ENCODE measurements around the gene PTPRM. TPM values are rescaled to one million over a fixed set of nuclear protein-coding genes. Genes with fewer than 3 reads are reported as not detected.

Gene PTPRM
- polyA plus RNA-seq, 4 donors: 80.0 to 105 (median 98.2) TPM

- DNase-seq (ENCODE audit: low read depth in 4 of 4, low spot score in 3 of 4): no peak
Observed at GRCh38 chr18:7566244-7566566, 911 bp upstream of the PTPRM start.

- DNase-seq (ENCODE audit: low read depth in 4 of 4, low spot score in 3 of 4): peak in 1 of 4 donors; percentile 50
Observed at GRCh38 chr18:7567474-7568425, 634 bp downstream of the PTPRM start.

GRCh38 chr18:7568426-7568825, 1.3 kb downstream of the PTPRM start:
- peak in 1 of 4 donors; percentile 58 for DNase-seq (ENCODE audit: low read depth in 4 of 4, low spot score in 3 of 4)

GRCh38 chr18:7571626-7572025, 4.5 kb downstream of the PTPRM start:
- DNase-seq (ENCODE audit: low read depth in 4 of 4, low spot score in 3 of 4): no peak

- no peak for DNase-seq (ENCODE audit: low read depth in 4 of 4, low spot score in 3 of 4)
Observed at GRCh38 chr18:7572822-7573221, 5.7 kb downstream of the PTPRM start.

- no peak for DNase-seq (ENCODE audit: low read depth in 4 of 4, low spot score in 3 of 4)
Observed at GRCh38 chr18:7575465-7576028, 8.4 kb downstream of the PTPRM start.

GRCh38 chr18:7576077-7576476, 9.0 kb downstream of the PTPRM start:
- no peak for DNase-seq (ENCODE audit: low read depth in 4 of 4, low spot score in 3 of 4)

GRCh38 chr18:7576685-7577084, 9.6 kb downstream of the PTPRM start:
- no peak for DNase-seq (ENCODE audit: low read depth in 4 of 4, low spot score in 3 of 4)

- DNase-seq (ENCODE audit: low read depth in 4 of 4, low spot score in 3 of 4): no peak
Observed at GRCh38 chr18:7577706-7578105, 10.6 kb downstream of the PTPRM start.

- DNase-seq (ENCODE audit: low read depth in 4 of 4, low spot score in 3 of 4): no peak
Observed at GRCh38 chr18:7579176-7579917, 12.2 kb downstream of the PTPRM start.

- DNase-seq (ENCODE audit: low read depth in 4 of 4, low spot score in 3 of 4): no peak
Observed at GRCh38 chr18:7579918-7580542, 12.9 kb downstream of the PTPRM start.

- DNase-seq (ENCODE audit: low read depth in 4 of 4, low spot score in 3 of 4): no peak
Observed at GRCh38 chr18:7584646-7585275, 17.6 kb downstream of the PTPRM start.

- no peak for DNase-seq (ENCODE audit: low read depth in 4 of 4, low spot score in 3 of 4)
Observed at GRCh38 chr18:7585276-7585670, 18.2 kb downstream of the PTPRM start.

GRCh38 chr18:7586379-7586778, 19.3 kb downstream of the PTPRM start:
- DNase-seq (ENCODE audit: low read depth in 4 of 4, low spot score in 3 of 4): no peak

GRCh38 chr18:7590826-7591560, 23.9 kb downstream of the PTPRM start:
- DNase-seq (ENCODE audit: low read depth in 4 of 4, low spot score in 3 of 4): no peak

- DNase-seq (ENCODE audit: low read depth in 4 of 4, low spot score in 3 of 4): no peak
Observed at GRCh38 chr18:7592305-7593071, 25.4 kb downstream of the PTPRM start.

- DNase-seq (ENCODE audit: low read depth in 4 of 4, low spot score in 3 of 4): no peak
Observed at GRCh38 chr18:7593218-7593819, 26.2 kb downstream of the PTPRM start.

- no peak for DNase-seq (ENCODE audit: low read depth in 4 of 4, low spot score in 3 of 4)
Observed at GRCh38 chr18:7596147-7596546, 29.0 kb downstream of the PTPRM start.

GRCh38 chr18:7597500-7597899, 30.4 kb downstream of the PTPRM start:
- no peak for DNase-seq (ENCODE audit: low read depth in 4 of 4, low spot score in 3 of 4)
